Measurements from ENCODE around the gene SDCCAG8.

The SDCCAG8 gene

DNA sequence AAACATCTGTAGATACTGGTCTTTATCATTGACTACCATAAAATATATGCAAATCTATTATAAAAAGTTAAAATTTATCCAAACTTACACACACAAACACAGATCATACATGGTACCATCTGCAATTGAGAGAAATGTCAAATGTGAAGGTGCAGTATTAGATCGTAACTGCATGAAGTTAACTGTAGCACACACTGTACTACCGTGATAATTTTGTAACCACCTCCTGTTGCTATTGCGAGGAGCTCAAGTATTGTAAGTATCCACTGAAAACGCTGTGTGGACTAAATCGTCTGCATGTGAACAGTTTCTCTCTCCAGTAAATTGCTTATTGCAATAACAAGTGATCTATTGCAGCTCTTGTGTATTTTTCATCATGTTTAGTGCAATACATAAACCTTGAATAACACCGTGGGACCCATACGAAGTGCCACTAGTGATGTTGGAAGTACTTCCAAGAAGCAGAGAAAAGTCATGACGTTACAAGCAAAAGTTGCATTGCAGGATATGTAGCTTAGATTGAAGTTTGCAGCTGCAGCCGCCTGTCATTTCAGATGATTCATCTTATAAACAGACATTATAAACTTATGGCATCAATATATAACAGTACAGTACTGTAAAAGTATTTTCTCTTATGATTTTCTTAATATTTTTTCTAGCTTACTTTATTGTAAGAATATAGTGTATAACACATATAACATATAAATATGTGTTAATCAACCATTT, 172.9 kb downstream of the SDCCAG8 start:
- Histone ChIP-seq H3K9ac (ENCODE audit: low read length) (no peak overlapping the region), H3K4me3 (ENCODE audit: low read length) (no peak overlapping the region), H3K27ac (ENCODE audit: low read depth, low read length) (no peak overlapping the region), H3K27me3 (ENCODE audit: control insufficient read depth, insufficient read depth, low read length) (no peaks in the 10 kb centered on the region), H3K4me1 (ENCODE audit: control insufficient read depth, insufficient read depth, low read length) (no peaks in the 10 kb centered on the region), H3K36me3 (ENCODE audit: control insufficient read depth, insufficient read depth, low read length) (peaks cover 3% of the 10 kb centered on the region)

DNA sequence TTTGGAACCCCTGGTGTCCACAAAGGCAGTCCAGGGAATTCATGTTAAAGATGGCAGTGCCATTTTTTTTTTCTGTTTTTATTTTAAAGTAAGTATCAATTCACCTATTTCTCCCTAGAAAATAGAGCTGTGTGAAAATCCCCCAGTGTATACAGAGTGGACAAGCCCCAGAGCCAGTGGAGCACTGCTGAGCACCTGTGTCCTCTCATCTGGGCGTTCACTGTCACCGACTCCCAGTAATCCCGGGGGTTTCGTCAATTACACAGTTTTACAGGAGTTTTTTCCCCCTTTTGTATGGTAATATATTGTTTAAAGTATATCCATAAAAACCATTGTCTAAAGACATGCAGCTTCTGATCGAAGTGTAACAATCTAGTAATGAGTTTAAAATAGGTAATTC, 175.8 kb downstream of the SDCCAG8 start:
- Histone ChIP-seq H3K4me3 (ENCODE audit: low read length) (no peak overlapping the region), H3K27me3 (ENCODE audit: control insufficient read depth, insufficient read depth, low read length) (no peaks in the 10 kb centered on the region), H3K27ac (ENCODE audit: low read depth, low read length) (no peak overlapping the region), H3K9ac (ENCODE audit: low read length) (no peak overlapping the region), H3K36me3 (ENCODE audit: control insufficient read depth, insufficient read depth, low read length) (peaks cover 5% of the 10 kb centered on the region), H3K4me1 (ENCODE audit: control insufficient read depth, insufficient read depth, low read length) (no peaks in the 10 kb centered on the region)

DNA sequence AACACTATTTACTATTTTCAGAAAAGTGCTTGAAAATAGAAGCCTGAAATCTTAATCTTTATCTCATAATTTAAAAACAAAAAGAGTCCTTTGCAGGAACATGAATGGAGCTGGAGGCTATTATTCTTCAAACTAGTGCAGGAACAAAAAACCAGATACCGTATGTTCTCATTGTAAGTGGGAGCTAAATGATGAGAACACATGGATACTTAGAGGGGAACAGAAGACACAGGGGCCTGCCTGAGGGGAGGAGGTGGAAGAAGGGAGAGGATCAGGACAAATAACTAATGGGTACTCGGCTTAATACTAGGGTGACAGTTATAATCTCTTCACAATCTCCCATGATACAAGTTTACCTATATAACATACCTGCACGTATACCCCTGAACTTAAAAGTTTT, 176.3 kb downstream of the SDCCAG8 start:
- Histone ChIP-seq H3K4me3 (ENCODE audit: low read length) (no peak overlapping the region), H3K4me1 (ENCODE audit: control insufficient read depth, insufficient read depth, low read length) (no peaks in the 10 kb centered on the region), H3K9ac (ENCODE audit: low read length) (no peak overlapping the region), H3K27me3 (ENCODE audit: control insufficient read depth, insufficient read depth, low read length) (no peaks in the 10 kb centered on the region), H3K27ac (ENCODE audit: low read depth, low read length) (no peak overlapping the region), H3K36me3 (ENCODE audit: control insufficient read depth, insufficient read depth, low read length) (peaks cover 4% of the 10 kb centered on the region)

DNA sequence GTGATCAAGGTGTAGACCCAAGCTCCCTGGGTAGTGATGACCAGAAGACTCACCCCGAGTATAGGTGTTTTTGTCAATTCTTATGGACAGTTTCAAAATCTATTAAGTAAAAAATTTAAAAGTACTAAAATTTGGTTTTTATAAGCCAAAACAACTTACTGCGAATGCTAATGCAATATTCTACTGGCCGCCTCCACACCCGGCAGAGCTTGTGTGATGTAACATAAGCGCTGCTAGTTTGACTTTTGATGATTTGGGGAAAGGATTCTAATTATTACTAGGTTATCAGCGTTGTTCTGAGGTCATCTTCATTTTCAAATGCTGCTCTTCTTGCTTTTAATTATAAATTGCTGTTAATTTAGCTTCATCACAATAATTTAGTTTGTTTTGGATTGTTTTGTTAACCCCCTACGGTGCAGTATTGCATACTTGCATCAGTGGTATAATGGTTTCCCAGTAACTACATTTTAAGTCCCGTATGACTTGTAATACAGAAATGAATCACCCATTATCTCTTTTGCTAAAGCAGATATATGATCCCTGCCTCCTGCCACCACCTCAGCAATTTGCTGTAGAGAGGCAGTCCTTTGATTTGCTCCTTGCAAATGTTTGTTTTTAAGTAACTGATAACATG, 178.0 kb downstream of the SDCCAG8 start:
- Histone ChIP-seq H3K27ac (ENCODE audit: low read depth, low read length) (no peak overlapping the region), H3K27me3 (ENCODE audit: control insufficient read depth, insufficient read depth, low read length) (no peaks in the 10 kb centered on the region), H3K9ac (ENCODE audit: low read length) (no peak overlapping the region), H3K4me1 (ENCODE audit: control insufficient read depth, insufficient read depth, low read length) (no peaks in the 10 kb centered on the region), H3K4me3 (ENCODE audit: low read length) (no peak overlapping the region), H3K36me3 (ENCODE audit: control insufficient read depth, insufficient read depth, low read length) (peaks cover 2% of the 10 kb centered on the region)

DNA sequence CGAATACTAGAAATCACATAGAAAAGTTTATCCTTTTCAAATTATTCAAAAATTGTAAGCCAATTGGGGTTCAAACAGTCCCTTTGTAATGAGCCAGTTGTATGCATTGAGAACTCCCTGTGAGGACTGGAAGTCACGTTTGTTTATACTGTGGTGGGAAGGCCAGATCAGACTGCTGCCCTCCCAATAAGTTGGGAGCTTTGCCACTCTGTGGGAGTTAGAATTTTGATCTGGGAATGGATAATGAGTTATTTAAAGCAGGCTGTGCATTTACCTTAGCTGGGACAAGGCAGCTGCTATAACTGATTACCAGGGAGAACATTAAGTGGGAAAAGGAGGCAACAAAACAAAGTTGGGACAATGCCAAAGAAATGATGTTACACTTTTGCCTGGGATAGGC, 178.8 kb downstream of the SDCCAG8 start:
- H3K27me3 ChIP-seq (ENCODE audit: control insufficient read depth, insufficient read depth, low read length) = no peaks in the 10 kb centered on the region
- no peak overlapping the region for H3K9ac ChIP-seq (ENCODE audit: low read length)
- peaks cover 2% of the 10 kb centered on the region for H3K36me3 ChIP-seq (ENCODE audit: control insufficient read depth, insufficient read depth, low read length)
- no peaks in the 10 kb centered on the region for H3K4me1 ChIP-seq (ENCODE audit: control insufficient read depth, insufficient read depth, low read length)
- H3K4me3 ChIP-seq (ENCODE audit: low read length) = no peak overlapping the region
- H3K27ac ChIP-seq (ENCODE audit: low read depth, low read length) = no peak overlapping the region

DNA sequence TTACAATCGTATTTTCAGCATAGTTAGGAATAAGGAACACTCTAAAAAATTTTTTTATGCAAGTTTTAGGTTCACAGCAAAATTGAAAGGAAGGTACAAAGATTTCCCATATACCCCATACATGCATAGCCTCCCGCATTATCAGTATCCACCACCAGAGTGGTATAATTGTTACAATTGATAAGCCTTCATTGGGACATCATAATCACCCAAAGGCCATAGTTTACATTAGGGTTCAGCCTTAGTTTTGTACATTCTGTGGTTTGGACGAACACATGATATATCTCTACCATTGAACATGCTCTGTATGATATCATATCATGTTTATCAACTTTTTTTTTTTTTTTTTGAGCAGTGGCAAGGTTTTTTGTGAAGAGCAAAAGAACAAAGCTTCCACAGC, 180.0 kb downstream of the SDCCAG8 start:
- peaks cover 2% of the 10 kb centered on the region for H3K36me3 ChIP-seq (ENCODE audit: control insufficient read depth, insufficient read depth, low read length)
- no peaks in the 10 kb centered on the region for H3K27me3 ChIP-seq (ENCODE audit: control insufficient read depth, insufficient read depth, low read length)
- no peaks in the 10 kb centered on the region for H3K4me1 ChIP-seq (ENCODE audit: control insufficient read depth, insufficient read depth, low read length)
- no peak overlapping the region for H3K9ac ChIP-seq (ENCODE audit: low read length)
- H3K27ac ChIP-seq (ENCODE audit: low read depth, low read length) = no peak overlapping the region
- H3K4me3 ChIP-seq (ENCODE audit: low read length) = no peak overlapping the region

DNA sequence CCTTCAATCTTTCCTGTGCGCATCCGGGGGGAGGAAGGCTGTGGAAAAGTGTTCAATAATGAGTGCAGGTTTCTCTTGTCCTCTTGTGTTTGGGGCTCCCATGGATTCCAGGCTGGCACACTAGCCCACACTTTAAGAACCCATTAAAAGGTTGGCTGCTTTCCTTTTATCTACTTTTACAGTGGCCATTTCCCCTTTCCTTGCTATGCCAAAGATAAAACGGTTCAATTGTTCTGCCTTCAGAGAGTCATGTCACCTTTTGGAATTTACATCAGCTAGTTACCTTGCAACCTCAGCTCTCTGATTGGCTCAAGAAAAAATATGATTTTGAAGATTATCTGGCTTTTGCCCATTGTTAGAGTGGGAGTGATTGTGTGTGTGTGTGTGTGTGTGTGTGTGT, 182.3 kb downstream of the SDCCAG8 start:
- H3K36me3 ChIP-seq (ENCODE audit: control insufficient read depth, insufficient read depth, low read length) = peaks cover 2% of the 10 kb centered on the region
- no peak overlapping the region for H3K27ac ChIP-seq (ENCODE audit: low read depth, low read length)
- no peak overlapping the region for H3K9ac ChIP-seq (ENCODE audit: low read length)
- no peaks in the 10 kb centered on the region for H3K4me1 ChIP-seq (ENCODE audit: control insufficient read depth, insufficient read depth, low read length)
- H3K4me3 ChIP-seq (ENCODE audit: low read length) = no peak overlapping the region
- H3K27me3 ChIP-seq (ENCODE audit: control insufficient read depth, insufficient read depth, low read length) = no peaks in the 10 kb centered on the region

DNA sequence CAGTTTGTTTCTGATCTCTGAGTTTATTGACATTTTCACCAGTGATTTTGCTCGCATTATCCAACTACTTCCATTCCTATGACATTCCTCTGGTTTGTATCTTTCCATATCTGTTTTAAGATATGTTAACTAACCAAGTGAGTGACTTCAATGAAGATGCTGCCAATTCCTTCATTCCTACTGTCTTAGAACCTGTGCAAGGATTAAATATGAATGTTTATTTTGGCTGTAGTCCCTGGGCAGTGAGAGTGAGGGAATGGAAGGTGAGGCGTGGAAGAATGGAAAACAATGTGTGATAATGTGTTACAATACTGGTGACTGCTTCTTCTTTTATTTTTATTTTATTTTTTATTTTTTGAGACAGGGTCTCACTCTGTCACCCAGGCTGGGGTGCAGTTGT, 183.0 kb downstream of the SDCCAG8 start:
- no peak overlapping the region for H3K9ac ChIP-seq (ENCODE audit: low read length)
- no peak overlapping the region for H3K27ac ChIP-seq (ENCODE audit: low read depth, low read length)
- H3K4me1 ChIP-seq (ENCODE audit: control insufficient read depth, insufficient read depth, low read length) = no peaks in the 10 kb centered on the region
- H3K36me3 ChIP-seq (ENCODE audit: control insufficient read depth, insufficient read depth, low read length) = peaks cover 2% of the 10 kb centered on the region
- H3K27me3 ChIP-seq (ENCODE audit: control insufficient read depth, insufficient read depth, low read length) = no peaks in the 10 kb centered on the region
- H3K4me3 ChIP-seq (ENCODE audit: low read length) = no peak overlapping the region

DNA sequence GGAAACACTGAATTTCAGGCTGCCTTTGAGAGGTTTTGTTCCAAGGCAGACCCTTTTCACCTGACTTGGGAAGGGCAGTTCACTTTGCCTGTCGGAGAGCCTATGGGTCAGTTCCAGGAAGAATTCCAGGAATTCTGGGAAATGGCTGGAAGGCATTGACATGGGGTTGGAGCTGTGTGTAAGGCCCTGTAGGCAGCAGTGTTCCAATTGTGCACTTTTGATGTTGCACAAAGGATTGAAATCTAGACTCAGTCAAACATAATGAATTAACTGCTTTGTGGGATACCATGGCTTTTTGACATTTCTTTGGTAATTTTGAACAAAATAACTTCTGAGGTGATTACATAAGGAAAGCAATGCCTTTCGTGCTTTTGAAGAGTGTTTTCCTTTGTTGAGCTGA, 184.6 kb downstream of the SDCCAG8 start:
- H3K4me1 ChIP-seq (ENCODE audit: control insufficient read depth, insufficient read depth, low read length) = no peaks in the 10 kb centered on the region
- H3K9ac ChIP-seq (ENCODE audit: low read length) = no peak overlapping the region
- H3K4me3 ChIP-seq (ENCODE audit: low read length) = no peak overlapping the region
- H3K27me3 ChIP-seq (ENCODE audit: control insufficient read depth, insufficient read depth, low read length) = no peaks in the 10 kb centered on the region
- H3K36me3 ChIP-seq (ENCODE audit: control insufficient read depth, insufficient read depth, low read length) = no peaks in the 10 kb centered on the region
- no peak overlapping the region for H3K27ac ChIP-seq (ENCODE audit: low read depth, low read length)

DNA sequence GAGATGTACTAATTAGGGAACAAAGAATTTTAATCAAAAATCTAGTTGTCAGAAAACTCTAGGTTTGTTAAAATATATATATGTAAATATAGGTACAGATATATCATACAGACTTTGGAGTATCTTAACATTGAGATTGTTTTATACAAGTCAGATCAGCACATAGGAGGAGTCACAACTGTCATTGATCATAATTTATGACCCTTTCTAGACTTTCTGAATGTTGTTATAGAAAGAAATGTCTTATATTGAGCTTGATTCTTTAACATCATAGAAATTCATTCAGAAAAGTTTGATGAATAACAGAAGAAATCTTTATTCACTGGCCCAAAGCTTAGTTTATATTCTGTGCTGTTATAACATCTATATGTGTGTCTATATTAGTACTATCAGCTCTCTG, 185.8 kb downstream of the SDCCAG8 start:
- Histone ChIP-seq H3K27me3 (ENCODE audit: control insufficient read depth, insufficient read depth, low read length) (no peaks in the 10 kb centered on the region), H3K4me3 (ENCODE audit: low read length) (no peak overlapping the region), H3K4me1 (ENCODE audit: control insufficient read depth, insufficient read depth, low read length) (no peaks in the 10 kb centered on the region), H3K27ac (ENCODE audit: low read depth, low read length) (no peak overlapping the region), H3K9ac (ENCODE audit: low read length) (no peak overlapping the region), H3K36me3 (ENCODE audit: control insufficient read depth, insufficient read depth, low read length) (no peaks in the 10 kb centered on the region)

DNA sequence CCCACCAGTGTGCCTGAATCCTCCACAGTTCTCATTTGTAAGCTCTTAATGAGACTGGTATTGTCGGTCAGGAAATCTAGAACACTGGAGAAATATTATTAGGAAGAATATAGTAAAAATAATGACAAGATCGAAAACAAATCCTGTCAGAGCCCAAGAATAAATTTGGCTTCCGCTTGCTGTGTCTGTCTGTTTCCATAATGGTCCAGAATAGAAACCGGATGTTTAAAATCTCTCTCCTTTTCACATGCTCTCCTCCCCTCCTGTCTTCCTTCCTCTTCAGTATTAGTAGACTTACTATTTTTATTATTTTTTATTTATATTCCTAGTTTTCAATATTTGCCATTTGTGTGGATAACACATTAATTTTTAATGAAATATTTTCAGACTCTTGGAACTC, 187.7 kb downstream of the SDCCAG8 start:
- Histone ChIP-seq H3K27ac (ENCODE audit: low read depth, low read length) (no peak overlapping the region), H3K36me3 (ENCODE audit: control insufficient read depth, insufficient read depth, low read length) (peaks cover 4% of the 10 kb centered on the region), H3K27me3 (ENCODE audit: control insufficient read depth, insufficient read depth, low read length) (no peaks in the 10 kb centered on the region), H3K4me3 (ENCODE audit: low read length) (no peak overlapping the region), H3K4me1 (ENCODE audit: control insufficient read depth, insufficient read depth, low read length) (no peaks in the 10 kb centered on the region), H3K9ac (ENCODE audit: low read length) (no peak overlapping the region)

DNA sequence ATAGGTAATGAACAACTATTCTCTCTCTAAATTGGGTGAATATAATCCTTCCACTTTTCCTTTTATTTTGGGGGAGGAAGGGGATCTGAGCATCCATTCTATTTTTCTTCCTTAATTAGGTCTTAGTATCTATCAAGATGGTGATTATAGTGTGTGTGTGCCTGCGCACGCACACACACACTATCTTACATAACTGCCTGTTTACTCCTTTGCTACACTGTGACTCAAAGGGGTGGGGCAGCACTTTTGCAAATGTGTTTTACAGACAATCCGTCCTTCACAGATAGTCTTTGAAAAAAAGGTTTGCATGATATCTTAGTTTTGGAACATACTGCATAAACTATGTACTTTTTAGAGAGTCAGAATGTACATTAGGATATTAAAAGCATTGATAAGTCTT, 191.5 kb downstream of the SDCCAG8 start:
- Histone ChIP-seq H3K4me3 (ENCODE audit: low read length) (no peak overlapping the region), H3K36me3 (ENCODE audit: control insufficient read depth, insufficient read depth, low read length) (peaks cover 4% of the 10 kb centered on the region), H3K27me3 (ENCODE audit: control insufficient read depth, insufficient read depth, low read length) (no peaks in the 10 kb centered on the region), H3K27ac (ENCODE audit: low read depth, low read length) (no peak overlapping the region), H3K9ac (ENCODE audit: low read length) (no peak overlapping the region), H3K4me1 (ENCODE audit: control insufficient read depth, insufficient read depth, low read length) (no peaks in the 10 kb centered on the region)

DNA sequence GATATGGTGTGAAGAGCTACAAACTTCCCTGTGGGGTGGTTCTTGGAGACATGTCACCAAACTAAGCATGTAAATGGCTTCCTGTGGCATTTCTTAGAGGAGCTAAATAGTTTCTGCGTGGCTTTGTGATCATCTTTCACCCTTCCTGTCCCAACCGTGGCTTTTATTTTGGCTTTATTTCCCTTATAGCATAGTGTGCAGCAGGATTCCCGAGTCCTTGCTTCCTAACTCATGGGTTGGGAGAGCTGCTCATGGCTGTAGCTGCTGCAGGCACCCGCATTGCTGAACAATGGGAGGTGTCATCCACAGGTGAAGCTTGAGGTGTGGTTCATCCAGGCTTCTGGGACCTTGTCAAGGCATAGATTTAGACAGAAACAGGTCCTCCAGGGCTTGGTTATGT, 192.0 kb downstream of the SDCCAG8 start:
- Histone ChIP-seq H3K4me3 (ENCODE audit: low read length) (no peak overlapping the region), H3K9ac (ENCODE audit: low read length) (no peak overlapping the region), H3K27me3 (ENCODE audit: control insufficient read depth, insufficient read depth, low read length) (no peaks in the 10 kb centered on the region), H3K27ac (ENCODE audit: low read depth, low read length) (no peak overlapping the region), H3K36me3 (ENCODE audit: control insufficient read depth, insufficient read depth, low read length) (peaks cover 4% of the 10 kb centered on the region), H3K4me1 (ENCODE audit: control insufficient read depth, insufficient read depth, low read length) (no peaks in the 10 kb centered on the region)

Data from rectal smooth muscle tissue (tissue), 1 donor.